Smooth muscle cell (in vitro differentiated cells): ENCODE results near the gene NCKAP1. TPM values are rescaled to one million over a fixed set of nuclear protein-coding genes. Genes with fewer than 3 reads are reported as not detected.
"Not testable (repeated sequence)": the region's sequence is repeated elsewhere in the genome, so short reads cannot be mapped to it uniquely, and the experiment has no call there.

ENCODE experiments used
- DNase-seq: peaks from one replicate; lab custom pipeline; 2025; ENCODE audit not compliant: unreplicated experiment; lab: John Stamatoyannopoulos, UW
- H2AFZ ChIP-seq: fragments of 200-600 bp; sonication (generic); 2 replicates; pipeline ENCODE4 v1.6.0; 2016; ENCODE audit warnings: antibody characterized with exemption, low read depth, mild to moderate bottlenecking
- H3F3A ChIP-seq: fragments of 200-600 bp; sonication (generic); 2 replicates; pipeline ENCODE4 v1.6.0; 2017; ENCODE audit warnings: antibody characterized with exemption, low read depth
- H3K27ac ChIP-seq: fragments of 200-600 bp; sonication (generic); 2 replicates; pipeline ENCODE4 v1.5.1; 2016; ENCODE audit warnings: low read depth, mild to moderate bottlenecking
- H3K27me3 ChIP-seq: fragments of 200-600 bp; sonication (generic); 2 replicates; pipeline ENCODE4 v1.6.1; 2016; ENCODE audit warnings: low read depth, mild to moderate bottlenecking
- H3K36me3 ChIP-seq: fragments of 200-600 bp; sonication (generic); 2 replicates; pipeline ENCODE4 v1.5.1; 2016; ENCODE audit warnings: low read depth
- H3K4me1 ChIP-seq: fragments of 200-600 bp; sonication (generic); 2 replicates; pipeline ENCODE4 v1.5.1; 2016; ENCODE audit warnings: low read depth
- H3K4me2 ChIP-seq: fragments of 200-600 bp; sonication (generic); 2 replicates; pipeline ENCODE4 v1.6.0; 2016; ENCODE audit warnings: mild to moderate bottlenecking
- H3K4me3 ChIP-seq: fragments of 200-600 bp; sonication (generic); 2 replicates; pipeline ENCODE4 v1.5.1; 2016; ENCODE audit warnings: mild to moderate bottlenecking
- H3K79me2 ChIP-seq: fragments of 200-600 bp; sonication (generic); 2 replicates; pipeline ENCODE4 v1.6.0; 2016; ENCODE audit warnings: low read depth, mild to moderate bottlenecking
- H3K9ac ChIP-seq: fragments of 200-600 bp; sonication (generic); 2 replicates; pipeline ENCODE4 v1.6.0; 2016; ENCODE audit warnings: low read depth
- H3K9me3 ChIP-seq: fragments of 200-600 bp; sonication (generic); replicated peaks from 2 replicates; pipeline ENCODE4 v1.5.1; 2016; ENCODE audit warnings: low read depth
- H4K20me1 ChIP-seq: fragments of 200-600 bp; sonication (generic); 2 replicates; pipeline ENCODE4 v1.6.0; 2016; ENCODE audit warnings: low read depth
- WGBS: methylation state at CpG from one replicate; pipeline ENCODE4 v1.1.7; 2016; ENCODE audit warnings: low lambda C conversion rate; 5-methylcytosine and 5-hydroxymethylcytosine counted together
- polyA plus RNA-seq: library from polyadenylated mRNA; unstranded; fragments of >200 nt; fragmentation: Nextera tagmentation; extraction: Ambion mirVana; gene quantifications from 2 replicates; pipeline ENCODE4 v1.2.1, GENCODE V29; 2016
- total RNA-seq: library from RNA; depleted of rRNA; stranded (reverse); fragments of >200 nt; gene quantifications from 2 replicates; pipeline ENCODE4 v1.2.3, GENCODE V29; 2014
- TF ChIP-seq, protein P1 (sequence below): fragments of 200-600 bp; sonication (generic); IDR thresholded peaks from 2 replicates; pipeline ENCODE4 v1.5.1; 2017; ENCODE audit warnings: borderline replicate concordance, mild to moderate bottlenecking, antibody characterized with exemption; ENCODE audit not compliant: insufficient read depth, poor library complexity, severe bottlenecking

NCKAP1 gene
- total and polyA plus RNA-seq, 2 experiments from 2014 or later = 54.2 to 209 TPM

DNA sequence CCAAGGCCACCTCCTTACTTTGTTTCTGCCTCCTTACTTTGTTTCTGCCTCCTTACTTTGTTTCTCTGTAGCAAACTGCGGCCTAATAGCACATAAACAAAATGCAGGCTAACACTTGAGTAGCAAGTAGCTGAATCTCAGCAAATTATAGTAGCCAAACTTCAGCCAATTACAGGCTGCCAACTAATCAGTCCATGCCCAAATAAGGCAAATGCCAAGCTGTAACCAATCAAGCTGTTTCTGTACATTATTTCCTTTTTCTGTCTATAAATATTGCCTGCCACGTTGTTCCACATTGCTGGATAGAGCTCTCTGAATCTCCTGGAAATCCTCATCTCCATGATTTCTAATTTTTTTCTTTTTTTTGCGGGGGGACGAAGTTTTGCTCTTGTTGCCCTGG, 143.1 kb downstream of the NCKAP1 start:
- TF ChIP-seq, protein P1, sequence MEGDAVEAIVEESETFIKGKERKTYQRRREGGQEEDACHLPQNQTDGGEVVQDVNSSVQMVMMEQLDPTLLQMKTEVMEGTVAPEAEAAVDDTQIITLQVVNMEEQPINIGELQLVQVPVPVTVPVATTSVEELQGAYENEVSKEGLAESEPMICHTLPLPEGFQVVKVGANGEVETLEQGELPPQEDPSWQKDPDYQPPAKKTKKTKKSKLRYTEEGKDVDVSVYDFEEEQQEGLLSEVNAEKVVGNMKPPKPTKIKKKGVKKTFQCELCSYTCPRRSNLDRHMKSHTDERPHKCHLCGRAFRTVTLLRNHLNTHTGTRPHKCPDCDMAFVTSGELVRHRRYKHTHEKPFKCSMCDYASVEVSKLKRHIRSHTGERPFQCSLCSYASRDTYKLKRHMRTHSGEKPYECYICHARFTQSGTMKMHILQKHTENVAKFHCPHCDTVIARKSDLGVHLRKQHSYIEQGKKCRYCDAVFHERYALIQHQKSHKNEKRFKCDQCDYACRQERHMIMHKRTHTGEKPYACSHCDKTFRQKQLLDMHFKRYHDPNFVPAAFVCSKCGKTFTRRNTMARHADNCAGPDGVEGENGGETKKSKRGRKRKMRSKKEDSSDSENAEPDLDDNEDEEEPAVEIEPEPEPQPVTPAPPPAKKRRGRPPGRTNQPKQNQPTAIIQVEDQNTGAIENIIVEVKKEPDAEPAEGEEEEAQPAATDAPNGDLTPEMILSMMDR = no peak
- Histone ChIP-seq H3K4me2 (no peak overlapping the region), H3K36me3 (no peaks in the 10 kb centered on the region), H2AFZ (no peak overlapping the region), H4K20me1 (no peaks in the 10 kb centered on the region), H3F3A (no peaks in the 10 kb centered on the region), H3K9ac (no peak overlapping the region), H3K27ac (no peak overlapping the region), H3K27me3 (no peaks in the 10 kb centered on the region), H3K79me2 (no peaks in the 10 kb centered on the region), H3K4me3 (no peak overlapping the region), H3K4me1 (no peaks in the 10 kb centered on the region), H3K9me3 (no peaks in the 10 kb centered on the region)
- DNase-seq = no peak
- 94% methylated on average over 4 of the region's 4 CpGs for WGBS

DNA sequence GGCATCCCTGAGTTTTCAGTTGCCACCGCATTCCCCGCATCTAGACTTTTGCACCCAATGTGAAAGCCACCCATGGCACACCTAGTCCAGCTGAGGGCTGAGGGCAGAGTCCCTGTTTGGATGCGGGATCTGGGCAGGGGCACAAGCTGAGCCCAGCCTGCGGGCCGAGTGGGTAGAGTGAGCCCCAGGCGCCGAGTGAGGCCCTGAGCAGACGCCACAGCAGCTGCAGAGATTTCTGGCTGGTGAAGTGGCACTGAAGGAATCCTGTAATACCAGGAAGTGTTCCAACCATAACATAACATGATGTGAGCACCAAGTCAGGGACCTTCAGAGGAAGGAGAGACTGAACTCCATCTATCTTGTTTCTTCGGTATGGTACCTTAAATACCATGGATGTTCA, 144.1 kb downstream of the NCKAP1 start:
- Histone ChIP-seq H3K36me3 (no peaks in the 10 kb centered on the region), H3K4me2 (no peak overlapping the region), H3K4me1 (no peaks in the 10 kb centered on the region), H3K27me3 (no peaks in the 10 kb centered on the region), H3K9me3 (no peaks in the 10 kb centered on the region), H4K20me1 (no peaks in the 10 kb centered on the region), H2AFZ (no peak overlapping the region), H3F3A (no peaks in the 10 kb centered on the region), H3K9ac (no peak overlapping the region), H3K79me2 (no peaks in the 10 kb centered on the region), H3K27ac (no peak overlapping the region), H3K4me3 (no peak overlapping the region)
- WGBS = 96% methylated on average over 9 of the region's 9 CpGs
- DNase-seq = no peak
- TF ChIP-seq, protein P1 = no peak

- Histone ChIP-seq H3K27me3 (no peaks in the 10 kb centered on the region), H3K36me3 (no peaks in the 10 kb centered on the region), H3K9me3 (no peaks in the 10 kb centered on the region), H4K20me1 (no peaks in the 10 kb centered on the region), H3K27ac (no peak overlapping the region), H3K4me1 (no peaks in the 10 kb centered on the region), H3K4me2 (no peak overlapping the region), H3F3A (no peaks in the 10 kb centered on the region), H2AFZ (no peak overlapping the region), H3K79me2 (no peaks in the 10 kb centered on the region), H3K9ac (no peak overlapping the region), H3K4me3 (no peak overlapping the region)
- TF ChIP-seq, protein P1 = no peak
- DNase-seq = no peak
- 89% methylated on average over 11 of the region's 11 CpGs for WGBS
Measured at GRCh38 chr2:182893666-182894065, 144.6 kb downstream of the NCKAP1 start.

DNA sequence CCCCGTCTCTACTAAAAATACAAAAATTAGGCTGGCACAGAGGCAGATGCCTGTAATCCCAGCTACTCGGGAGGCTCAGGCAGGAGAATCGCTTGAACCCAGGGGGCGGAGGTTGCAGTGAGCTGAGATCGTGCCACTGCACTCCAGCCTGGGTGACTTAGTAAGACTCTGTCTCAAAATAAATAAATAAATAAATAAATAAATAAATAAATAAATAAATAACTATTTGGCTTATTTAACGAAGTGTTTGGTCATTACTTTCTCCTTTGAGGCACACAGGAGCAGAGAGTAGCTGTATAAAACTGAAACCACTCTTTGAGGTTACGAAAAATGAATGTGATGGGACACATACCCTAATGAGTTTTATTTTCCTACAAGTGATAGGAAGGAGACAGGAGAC, 145.2 kb downstream of the NCKAP1 start:
- not testable (repeated sequence) for H3K27me3 ChIP-seq, H3K4me2 ChIP-seq, H2AFZ ChIP-seq, DNase-seq, H3F3A ChIP-seq, H3K79me2 ChIP-seq, H3K4me1 ChIP-seq, H3K4me3 ChIP-seq, H3K9me3 ChIP-seq, H4K20me1 ChIP-seq, H3K36me3 ChIP-seq, H3K27ac ChIP-seq, H3K9ac ChIP-seq
- 96% methylated on average over 7 of the region's 7 CpGs for WGBS
